ENCODE data around the gene KANSL1. TPM values are rescaled to one million over a fixed set of nuclear protein-coding genes. Genes with fewer than 3 reads are reported as not detected.

The KANSL1 gene
- total RNA-seq, 1 donor from 2014 or later = 152 TPM

- H3K27me3 Mint-ChIP-seq = no peaks in the 10 kb centered on the region
- TF ChIP-seq, protein P1, sequence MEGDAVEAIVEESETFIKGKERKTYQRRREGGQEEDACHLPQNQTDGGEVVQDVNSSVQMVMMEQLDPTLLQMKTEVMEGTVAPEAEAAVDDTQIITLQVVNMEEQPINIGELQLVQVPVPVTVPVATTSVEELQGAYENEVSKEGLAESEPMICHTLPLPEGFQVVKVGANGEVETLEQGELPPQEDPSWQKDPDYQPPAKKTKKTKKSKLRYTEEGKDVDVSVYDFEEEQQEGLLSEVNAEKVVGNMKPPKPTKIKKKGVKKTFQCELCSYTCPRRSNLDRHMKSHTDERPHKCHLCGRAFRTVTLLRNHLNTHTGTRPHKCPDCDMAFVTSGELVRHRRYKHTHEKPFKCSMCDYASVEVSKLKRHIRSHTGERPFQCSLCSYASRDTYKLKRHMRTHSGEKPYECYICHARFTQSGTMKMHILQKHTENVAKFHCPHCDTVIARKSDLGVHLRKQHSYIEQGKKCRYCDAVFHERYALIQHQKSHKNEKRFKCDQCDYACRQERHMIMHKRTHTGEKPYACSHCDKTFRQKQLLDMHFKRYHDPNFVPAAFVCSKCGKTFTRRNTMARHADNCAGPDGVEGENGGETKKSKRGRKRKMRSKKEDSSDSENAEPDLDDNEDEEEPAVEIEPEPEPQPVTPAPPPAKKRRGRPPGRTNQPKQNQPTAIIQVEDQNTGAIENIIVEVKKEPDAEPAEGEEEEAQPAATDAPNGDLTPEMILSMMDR (IDR thresholded peaks at IDR 0.05) = no peak
- H3K9me3 Mint-ChIP-seq = no peaks in the 10 kb centered on the region
- ATAC-seq (ENCODE audit: low read depth) (no peak), DNase-seq (no peak)
- no peak overlapping the region for H3K27ac Mint-ChIP-seq
- peaks cover 74% of the 10 kb centered on the region for H3K4me1 Mint-ChIP-seq
- peaks cover 68% of the 10 kb centered on the region for H3K36me3 Mint-ChIP-seq (ENCODE audit: low read depth)
- ChIA-PET POLR2A (interaction anchor here (0.8 to 0.9 kb wide), 2 partner anchors 13 to 190 kb away, joined by 3 read pairs; no protein-coding TSS in a partner anchor), CTCF (interaction anchor here (2.8 kb wide), 1 partner anchor 26 kb away, joined by 10 read pairs; the partner anchor contains the start of gene KANSL1)
- intact Hi-C loops (cut with micrococcal nuclease) = no loop called here
- no peak overlapping the region for H3K4me3 Mint-ChIP-seq
Measured at GRCh38 chr17:46167267-46167666, 26.0 kb downstream of the KANSL1 start.

DNA sequence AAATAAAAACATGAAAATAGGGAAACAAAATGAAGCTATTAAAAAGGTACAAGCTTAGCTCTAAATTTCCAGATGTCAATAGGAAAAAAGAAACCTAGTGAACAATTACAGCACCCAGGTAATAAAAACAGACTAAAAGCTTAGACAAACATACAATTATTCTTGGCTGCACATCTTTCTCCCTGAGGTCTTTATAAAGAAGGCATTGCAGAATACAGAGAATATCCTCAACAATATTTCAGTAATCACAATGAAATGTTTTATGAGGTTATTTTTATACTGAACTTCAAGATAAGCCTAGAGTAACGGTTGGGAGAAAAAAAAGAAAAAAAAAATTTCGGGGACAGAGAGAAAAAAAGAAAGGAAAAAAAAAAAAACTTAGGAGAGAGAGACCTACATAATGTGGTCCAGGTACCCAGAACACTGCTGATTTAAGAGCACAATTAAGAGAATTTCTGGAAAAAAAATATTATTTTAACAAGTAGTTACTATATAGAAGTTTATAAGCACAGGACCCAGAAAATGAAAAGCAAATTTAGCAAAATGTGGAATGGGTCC lies 26.5 kb downstream of the KANSL1 start:
- POLR2A ChIA-PET = interaction anchor here (0.6 to 0.9 kb wide), 3 partner anchors 26 to 1886 kb away, joined by 3 read pairs; partner anchors contain the start of gene KANSL1
- Mint-ChIP-seq H3K4me3 (no peak overlapping the region), H3K27ac (no peak overlapping the region), H3K27me3 (no peaks in the 10 kb centered on the region), H3K4me1 (peaks cover 76% of the 10 kb centered on the region), H3K9me3 (no peaks in the 10 kb centered on the region), H3K36me3 (ENCODE audit: low read depth) (peaks cover 68% of the 10 kb centered on the region)
- DNase-seq = no peak
- TF ChIP-seq, protein P1 (IDR thresholded peaks at IDR 0.05) = no peak
- CTCF ChIA-PET = interaction anchor here (2.8 kb wide), 1 partner anchor 26 kb away, joined by 10 read pairs; the partner anchor contains the start of gene KANSL1
- intact Hi-C loops (cut with micrococcal nuclease) = no loop called here
- ATAC-seq (ENCODE audit: low read depth) = no peak

GRCh38 chr17:46163929-46164594 lies 29.2 kb downstream of the KANSL1 start:
- POLR2A ChIA-PET = interaction anchor here (0.6 to 1.1 kb wide), 2 partner anchors 9 to 109 kb away, joined by 3 to 6 read pairs; no protein-coding TSS in a partner anchor

DNA sequence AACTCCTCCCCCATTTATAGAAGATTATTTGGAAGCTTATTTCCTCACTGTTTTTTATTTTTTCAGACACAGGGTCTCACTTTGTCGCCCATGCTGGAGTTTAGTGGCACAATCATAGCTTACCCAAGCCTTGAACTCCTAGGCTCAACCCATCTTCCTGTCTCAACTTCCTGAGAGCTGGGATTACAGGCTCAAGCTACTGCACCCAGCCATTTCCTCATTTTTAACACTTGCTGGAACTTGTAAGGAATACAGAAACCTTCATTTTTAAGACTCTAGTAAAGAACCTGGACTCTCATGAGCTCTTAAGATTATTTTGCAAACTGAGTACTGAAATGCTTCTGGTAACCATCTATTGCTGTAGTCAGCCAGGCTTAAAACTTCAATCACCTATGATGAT lies 29.9 kb downstream of the KANSL1 start:
- DNase-seq (no peak), ATAC-seq (ENCODE audit: low read depth) (no peak)
- TF ChIP-seq, protein P1 (IDR thresholded peaks at IDR 0.05) = no peak
- H3K27ac Mint-ChIP-seq = no peak overlapping the region
- no peaks in the 10 kb centered on the region for H3K9me3 Mint-ChIP-seq
- ChIA-PET POLR2A (interaction anchor here (0.6 to 1.1 kb wide), 2 partner anchors 8 to 740 kb away, joined by 3 read pairs; no protein-coding TSS in a partner anchor), CTCF (no interaction called here)
- peaks cover 49% of the 10 kb centered on the region for H3K36me3 Mint-ChIP-seq (ENCODE audit: low read depth)
- peaks cover 81% of the 10 kb centered on the region for H3K4me1 Mint-ChIP-seq
- no peaks in the 10 kb centered on the region for H3K27me3 Mint-ChIP-seq
- intact Hi-C loops (cut with micrococcal nuclease) = no loop called here
- no peak overlapping the region for H3K4me3 Mint-ChIP-seq

More at GRCh38 chr17:46163929-46164594, 29.2 kb downstream of the KANSL1 start:
- CTCF ChIA-PET = no interaction called here
- H3K27me3 Mint-ChIP-seq = no peaks in the 10 kb centered on the region
- DNase-seq (no peak), ATAC-seq (ENCODE audit: low read depth) (no peak)
- TF ChIP-seq, protein P1 (IDR thresholded peaks at IDR 0.05) = no peak
- no peak overlapping the region for H3K27ac Mint-ChIP-seq
- H3K4me3 Mint-ChIP-seq = no peak overlapping the region
- peaks cover 79% of the 10 kb centered on the region for H3K4me1 Mint-ChIP-seq
- no peaks in the 10 kb centered on the region for H3K9me3 Mint-ChIP-seq
- H3K36me3 Mint-ChIP-seq (ENCODE audit: low read depth) = peaks cover 53% of the 10 kb centered on the region
- intact Hi-C loops (cut with micrococcal nuclease) = loop anchor here (1.0 kb wide), 1 partner anchor 8 kb away; no protein-coding TSS in a partner anchor

- Mint-ChIP-seq H3K27ac (no peak overlapping the region), H3K36me3 (ENCODE audit: low read depth) (peaks cover 46% of the 10 kb centered on the region), H3K4me3 (no peak overlapping the region), H3K9me3 (no peaks in the 10 kb centered on the region), H3K27me3 (no peaks in the 10 kb centered on the region), H3K4me1 (peaks cover 81% of the 10 kb centered on the region)
- intact Hi-C loops (cut with micrococcal nuclease) = no loop called here
- ChIA-PET CTCF (no interaction called here), POLR2A (interaction anchor here (0.6 kb wide), 1 partner anchor 740 kb away, joined by 3 read pairs; no protein-coding TSS in a partner anchor)
- ATAC-seq (ENCODE audit: low read depth) (no peak), DNase-seq (no peak)
- TF ChIP-seq, protein P1 (IDR thresholded peaks at IDR 0.05) = no peak
Measured at GRCh38 chr17:46162866-46163265, 30.4 kb downstream of the KANSL1 start.

Data from activated B cell treated with CpG ODN at 0.5 μM for 24 hours (primary cell).